Caco-2 (cell line): ENCODE measurements around the gene PTGER2. TPM values are rescaled to one million over a fixed set of nuclear protein-coding genes. Genes with fewer than 3 reads are reported as not detected.
A peak's percentile ranks its signal among the peaks of the same experiment; 100 is the strongest.

Experiments used
- BruUV-seq: library from RNA; stranded (reverse); fragments of 400-500 nt; replicated peaks from 2 replicates; lab custom pipeline; 2021; lab: Mats Ljungman, UMichigan
- CTCF ChIA-PET: fragments of 300-600 bp; sonication (Branson Sonifier 250); formaldehyde crosslinking; loops from one replicate; lab custom pipeline; 2022; ENCODE audit warnings: antibody characterized with exemption; lab: Charles Lee
- POLR2A ChIA-PET: fragments of 300-600 bp; sonication (Branson Sonifier 250); formaldehyde crosslinking; loops from one replicate; lab custom pipeline; 2022; ENCODE audit warnings: antibody characterized with exemption; lab: Charles Lee
- DNase-seq, 2 experiments: peaks; one replicate each; pipeline versions ENCODE4 v3.0.0 to v3.0.0-alpha.2; 2020 to 2022
- H3K27me3 ChIP-seq: replicated peaks from 2 replicates; pipeline ENCODE4 v1.6.0; 2011; ENCODE audit warnings: low read length; ENCODE audit not compliant: control insufficient read depth, insufficient read depth
- H3K36me3 ChIP-seq: 2 replicates; pipeline ENCODE4 v1.5.1; 2011; ENCODE audit warnings: low read length; ENCODE audit not compliant: control insufficient read depth, insufficient read depth
- H3K4me1 ChIP-seq: fragments of 250-450 bp; sonication (Bioruptor Pico); 2 replicates; pipeline ENCODE4 v1.5.1; 2020; ENCODE audit warnings: mild to moderate bottlenecking
- H3K4me3 ChIP-seq: 2 replicates; pipeline ENCODE4 v1.5.1; 2011; ENCODE audit warnings: low read depth, mild to moderate bottlenecking, control low read depth, low read length
- H3K9me3 ChIP-seq: fragments of 250-450 bp; sonication (Bioruptor Pico); 2 replicates; pipeline ENCODE4 v1.5.1; 2020; ENCODE audit warnings: mild to moderate bottlenecking, moderate library complexity
- H3K27ac Mint-ChIP-seq: one replicate; pipeline ENCODE4 v1.8.0; 2022; ENCODE audit warnings: mixed read lengths; ENCODE audit not compliant: unreplicated experiment
- H3K27me3 Mint-ChIP-seq: one replicate; pipeline ENCODE4 v1.8.0; 2022; ENCODE audit warnings: mixed read lengths; ENCODE audit not compliant: insufficient read depth, unreplicated experiment
- H3K36me3 Mint-ChIP-seq: one replicate; pipeline ENCODE4 v1.8.0; 2022; ENCODE audit warnings: mild to moderate bottlenecking, mixed read lengths; ENCODE audit not compliant: insufficient read depth, unreplicated experiment
- H3K4me1 Mint-ChIP-seq: one replicate; pipeline ENCODE4 v1.8.0; 2022; ENCODE audit warnings: low read depth, mixed read lengths; ENCODE audit not compliant: unreplicated experiment
- H3K4me3 Mint-ChIP-seq: one replicate; pipeline ENCODE4 v1.8.0; 2022; ENCODE audit warnings: mild to moderate bottlenecking, moderate library complexity, mixed read lengths; ENCODE audit not compliant: unreplicated experiment
- H3K9me3 Mint-ChIP-seq: one replicate; pipeline ENCODE4 v1.8.0; 2022; ENCODE audit warnings: mixed read lengths; ENCODE audit not compliant: unreplicated experiment
- CTCF ChIP-seq, 2 experiments: fragments of 200-600 bp in 1 of 2; IDR thresholded peaks; 1 replicate in 1 of 2; 2 replicates in 1 of 2; pipeline versions ENCODE4 v1.5.1 to v1.8.0; 2011 to 2022; ENCODE audit warnings: antibody characterized with exemption in 1 of 2, control low read depth in 1 of 2, inconsistent platforms in 1 of 2, low read depth in 1 of 2, low read length in 1 of 2, mild to moderate bottlenecking in 1 of 2, moderate library complexity in 1 of 2; ENCODE audit not compliant: insufficient read depth in 1 of 2, severe bottlenecking in 1 of 2, unreplicated experiment in 1 of 2
- intact Hi-C: fragments of 100-400 bp; cut with micrococcal nuclease; formaldehyde crosslinking; loops from one replicate; pipeline ENCODE4 v1.10.0; 2022; ENCODE audit not compliant: unreplicated experiment
- total RNA-seq: library from RNA; stranded (reverse); gene quantifications from 2 replicates; pipeline ENCODE4 v1.2.3, GENCODE V29; 2022

The PTGER2 gene
- total RNA-seq, 1 experiment from 2014 or later = 0.27 TPM

DNA sequence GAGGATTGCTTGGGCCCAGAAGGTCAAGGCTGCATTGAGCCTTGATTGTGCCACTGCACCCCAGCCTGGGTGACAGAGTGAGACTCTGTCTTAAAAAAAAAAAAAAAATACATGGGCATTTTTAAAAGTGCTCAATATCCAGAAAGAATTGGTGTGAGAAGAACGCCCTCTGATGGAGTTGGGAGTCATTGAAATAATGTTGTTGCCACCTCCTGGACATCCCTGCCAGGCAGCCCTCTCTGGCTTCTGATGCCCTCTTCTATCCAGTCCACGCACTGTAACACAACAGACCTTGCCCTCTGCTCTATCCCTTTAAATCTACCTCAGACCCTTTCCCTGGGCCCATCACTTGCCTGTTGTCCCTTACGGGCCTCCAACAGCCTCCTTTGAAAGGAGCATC, 41.7 kb upstream of the PTGER2 start:
- intact Hi-C loops = loop anchor here (1.0 kb wide), 1 partner anchor 141 kb away; no protein-coding TSS in a partner anchor

DNA sequence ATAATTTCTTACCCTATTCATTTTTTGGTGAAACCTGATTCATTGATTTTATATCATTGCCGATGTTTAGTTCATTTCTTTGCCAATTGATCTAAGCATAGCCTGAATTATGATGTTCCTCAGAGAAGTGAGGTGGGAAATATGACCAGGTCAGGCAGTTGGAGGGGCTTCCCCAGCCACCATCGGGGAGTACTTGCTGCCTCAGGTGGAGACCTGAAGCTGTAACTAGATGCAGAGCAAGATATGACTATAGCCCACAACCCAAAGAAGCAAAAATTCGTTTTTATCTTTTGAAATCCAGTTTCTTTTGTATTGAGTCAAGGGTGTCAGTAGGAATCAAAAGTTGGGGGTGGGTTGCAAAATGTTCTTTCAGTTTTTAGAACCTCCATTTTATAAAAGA, 38.7 kb upstream of the PTGER2 start:
- intact Hi-C loops = no loop called here
- DNase-seq = no peak
- ChIA-PET CTCF (interaction anchor here (0.7 kb wide), 1 partner anchor 182 kb away, joined by 4 read pairs; no protein-coding TSS in a partner anchor), POLR2A (no interaction called here)
- Mint-ChIP-seq H3K4me3 (no peak overlapping the region), H3K36me3 (no peaks in the 10 kb centered on the region), H3K9me3 (no peaks in the 10 kb centered on the region), H3K27ac (no peak overlapping the region), H3K27me3 (no peaks in the 10 kb centered on the region), H3K4me1 (peaks cover 6% of the 10 kb centered on the region)
- Histone ChIP-seq H3K4me3 (no peak overlapping the region), H3K27me3 (no peaks in the 10 kb centered on the region), H3K9me3 (no peaks in the 10 kb centered on the region), H3K36me3 (no peaks in the 10 kb centered on the region), H3K4me1 (no peaks in the 10 kb centered on the region)
- TF ChIP-seq CTCF (IDR thresholded peaks at IDR 0.05; ENCODE audit: insufficient read depth in 1 of 2, low read depth in 1 of 2, low read length in 1 of 2, severe bottlenecking in 1 of 2, unreplicated experiment in 1 of 2) = no peak
- BruUV-seq = no TSS peak

More for the DNA sequence above, 41.7 kb upstream of the PTGER2 start:
- H3K4me1 Mint-ChIP-seq = peaks cover 6% of the 10 kb centered on the region
- ChIA-PET POLR2A (no interaction called here), CTCF (interaction anchor here (0.7 kb wide), 1 partner anchor 9 kb away, joined by 3 read pairs; no protein-coding TSS in a partner anchor)
- BruUV-seq = no TSS peak
- H3K36me3 Mint-ChIP-seq = no peaks in the 10 kb centered on the region
- H3K27ac Mint-ChIP-seq = no peak overlapping the region
- Histone ChIP-seq H3K9me3 (no peaks in the 10 kb centered on the region), H3K4me1 (no peaks in the 10 kb centered on the region), H3K36me3 (no peaks in the 10 kb centered on the region), H3K4me3 (no peak overlapping the region), H3K27me3 (no peaks in the 10 kb centered on the region)
- DNase-seq = peak in 1 of 2 experiments; percentile 23
- no peak for TF ChIP-seq CTCF (IDR thresholded peaks at IDR 0.05; ENCODE audit: insufficient read depth in 1 of 2, low read depth in 1 of 2, low read length in 1 of 2, severe bottlenecking in 1 of 2, unreplicated experiment in 1 of 2)
- peaks cover 3% of the 10 kb centered on the region for H3K27me3 Mint-ChIP-seq
- no peak overlapping the region for H3K4me3 Mint-ChIP-seq
- H3K9me3 Mint-ChIP-seq = no peaks in the 10 kb centered on the region

GRCh38 chr14:52277552-52277951, 36.6 kb upstream of the PTGER2 start:
- CTCF ChIA-PET = no interaction called here
- no peaks in the 10 kb centered on the region for H3K9me3 ChIP-seq
- intact Hi-C loops = no loop called here
- no peak overlapping the region for H3K4me3 ChIP-seq
- no peak for TF ChIP-seq CTCF (IDR thresholded peaks at IDR 0.05; ENCODE audit: insufficient read depth in 1 of 2, low read depth in 1 of 2, low read length in 1 of 2, severe bottlenecking in 1 of 2, unreplicated experiment in 1 of 2)
- POLR2A ChIA-PET = no interaction called here
- Mint-ChIP-seq H3K27ac (no peak overlapping the region), H3K27me3 (no peaks in the 10 kb centered on the region), H3K4me1 (no peaks in the 10 kb centered on the region), H3K36me3 (no peaks in the 10 kb centered on the region), H3K9me3 (no peaks in the 10 kb centered on the region), H3K4me3 (no peak overlapping the region)
- H3K4me1 ChIP-seq = no peaks in the 10 kb centered on the region
- H3K36me3 ChIP-seq = no peaks in the 10 kb centered on the region
- no peak for DNase-seq
- no peaks in the 10 kb centered on the region for H3K27me3 ChIP-seq
- BruUV-seq = no TSS peak
